ENCODE results near the gene TECRL.

Gene TECRL

GRCh38 chr4:64330143-64330542, 79.1 kb downstream of the TECRL start:
- DNase-seq (ENCODE audit: low read depth, low spot score), result no peak

GRCh38 chr4:64327237-64327636, 82.0 kb downstream of the TECRL start:
- DNase-seq (ENCODE audit: low read depth, low spot score), result no peak

GRCh38 chr4:64326507-64326906, 82.7 kb downstream of the TECRL start:
- no peak for DNase-seq (ENCODE audit: low read depth, low spot score)

- DNase-seq (ENCODE audit: low read depth, low spot score), result no peak
These were observed 103.0 kb downstream of the TECRL start for GRCh38 chr4:64306255-64306565.

- no peak for DNase-seq (ENCODE audit: low read depth, low spot score)
These were observed 103.5 kb downstream of the TECRL start for GRCh38 chr4:64305565-64306254.

- DNase-seq (ENCODE audit: low read depth, low spot score), result no peak
These were observed 136.8 kb downstream of the TECRL start for GRCh38 chr4:64272432-64272831.

- no peak for DNase-seq (ENCODE audit: low read depth, low spot score)
These were observed 137.6 kb downstream of the TECRL start for GRCh38 chr4:64271601-64272081.

- no peak for DNase-seq (ENCODE audit: low read depth, low spot score)
These were observed 142.6 kb downstream of the TECRL start for GRCh38 chr4:64266669-64267068.

- no peak for DNase-seq (ENCODE audit: low read depth, low spot score)
These were observed 143.0 kb downstream of the TECRL start for GRCh38 chr4:64266263-64266662.

GRCh38 chr4:64251781-64252180, 157.5 kb downstream of the TECRL start:
- no peak for DNase-seq (ENCODE audit: low read depth, low spot score)

GRCh38 chr4:64250488-64250887, 158.8 kb downstream of the TECRL start:
- DNase-seq (ENCODE audit: low read depth, low spot score), result no peak

- no peak for DNase-seq (ENCODE audit: low read depth, low spot score)
These were observed 159.2 kb downstream of the TECRL start for GRCh38 chr4:64250061-64250460.

- no peak for DNase-seq (ENCODE audit: low read depth, low spot score)
These were observed 161.1 kb downstream of the TECRL start for GRCh38 chr4:64248186-64248585.

- DNase-seq (ENCODE audit: low read depth, low spot score), result no peak
These were observed 178.4 kb downstream of the TECRL start for GRCh38 chr4:64230709-64231310.
